AG09309 (cell line): Measurements from ENCODE around the gene CYTH1.

Experiments used
- DNase-seq: peaks from one replicate; pipeline ENCODE4 v3.0.0-alpha.2; 2010; ENCODE audit warnings: low read depth
- H3K4me3 ChIP-seq: 2 replicates; pipeline ENCODE4 v1.5.1; 2011; ENCODE audit warnings: mild to moderate bottlenecking, low read depth, low read length, moderate library complexity; ENCODE audit not compliant: control insufficient read depth
- TF ChIP-seq, protein P1 (sequence below): IDR thresholded peaks from 2 replicates; pipeline ENCODE4 v1.5.1; 2011; ENCODE audit warnings: mild to moderate bottlenecking, low read depth, low read length, inconsistent platforms; ENCODE audit not compliant: insufficient read depth, control insufficient read depth; ENCODE audit errors: missing control alignments

CYTH1 gene

DNA sequence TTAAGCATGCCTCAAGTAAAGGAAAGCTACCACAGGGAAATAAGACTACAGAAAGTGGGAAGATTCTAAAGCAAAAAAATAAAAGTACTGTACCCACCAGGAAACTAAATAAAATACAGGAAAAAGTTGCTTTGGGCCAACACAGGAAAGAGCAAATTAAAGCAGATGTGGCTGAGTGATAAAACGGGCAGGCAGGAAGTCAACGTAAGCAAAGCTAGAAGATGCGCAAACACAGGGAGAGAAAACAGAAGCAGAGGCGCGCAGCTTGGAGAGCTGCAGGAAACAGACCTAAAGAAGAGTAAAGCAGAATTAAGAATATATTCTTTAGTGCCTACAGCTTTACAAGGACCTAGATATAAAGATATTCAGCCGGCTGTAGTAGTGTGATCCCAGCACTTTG is 36.9 kb upstream of the CYTH1 start:
- no peak overlapping the region for H3K4me3 ChIP-seq
- TF ChIP-seq, protein P1, sequence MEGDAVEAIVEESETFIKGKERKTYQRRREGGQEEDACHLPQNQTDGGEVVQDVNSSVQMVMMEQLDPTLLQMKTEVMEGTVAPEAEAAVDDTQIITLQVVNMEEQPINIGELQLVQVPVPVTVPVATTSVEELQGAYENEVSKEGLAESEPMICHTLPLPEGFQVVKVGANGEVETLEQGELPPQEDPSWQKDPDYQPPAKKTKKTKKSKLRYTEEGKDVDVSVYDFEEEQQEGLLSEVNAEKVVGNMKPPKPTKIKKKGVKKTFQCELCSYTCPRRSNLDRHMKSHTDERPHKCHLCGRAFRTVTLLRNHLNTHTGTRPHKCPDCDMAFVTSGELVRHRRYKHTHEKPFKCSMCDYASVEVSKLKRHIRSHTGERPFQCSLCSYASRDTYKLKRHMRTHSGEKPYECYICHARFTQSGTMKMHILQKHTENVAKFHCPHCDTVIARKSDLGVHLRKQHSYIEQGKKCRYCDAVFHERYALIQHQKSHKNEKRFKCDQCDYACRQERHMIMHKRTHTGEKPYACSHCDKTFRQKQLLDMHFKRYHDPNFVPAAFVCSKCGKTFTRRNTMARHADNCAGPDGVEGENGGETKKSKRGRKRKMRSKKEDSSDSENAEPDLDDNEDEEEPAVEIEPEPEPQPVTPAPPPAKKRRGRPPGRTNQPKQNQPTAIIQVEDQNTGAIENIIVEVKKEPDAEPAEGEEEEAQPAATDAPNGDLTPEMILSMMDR = no peak
- DNase-seq = no peak

DNA sequence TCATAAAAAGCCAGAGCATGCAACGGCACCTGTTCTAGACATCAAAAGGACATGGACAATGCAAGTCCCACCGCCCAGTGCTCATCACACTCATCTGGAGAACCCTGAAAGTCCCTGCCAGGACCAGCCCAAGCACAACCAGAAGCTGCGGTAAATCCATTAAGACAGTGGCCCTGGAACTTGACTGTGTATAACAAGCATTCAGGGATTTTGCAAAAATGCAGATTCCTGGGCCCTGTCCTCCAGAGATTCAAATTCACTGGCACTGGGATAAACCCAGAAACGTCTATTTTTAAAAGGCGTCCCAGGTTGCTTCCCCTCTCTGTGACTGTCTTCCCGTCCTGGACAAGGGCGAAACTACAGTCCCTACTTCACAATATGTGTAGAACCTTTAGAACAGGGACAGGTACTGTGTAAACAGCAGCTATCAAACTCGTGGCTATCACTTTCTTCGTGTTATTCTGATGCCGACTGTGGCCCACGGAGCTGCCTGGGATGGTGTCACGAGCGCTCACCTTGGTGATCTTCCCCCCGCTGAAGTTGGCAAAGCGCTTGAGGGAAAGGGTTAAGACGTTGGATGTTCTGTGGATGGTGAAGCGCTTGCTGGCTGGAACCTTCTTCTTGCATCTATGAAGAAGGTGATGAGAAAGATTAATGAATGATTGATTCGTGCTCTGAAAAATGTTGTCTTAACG is 36.2 kb upstream of the CYTH1 start:
- H3K4me3 ChIP-seq = no peak overlapping the region
- DNase-seq = no peak
- TF ChIP-seq, protein P1 = no peak

DNA sequence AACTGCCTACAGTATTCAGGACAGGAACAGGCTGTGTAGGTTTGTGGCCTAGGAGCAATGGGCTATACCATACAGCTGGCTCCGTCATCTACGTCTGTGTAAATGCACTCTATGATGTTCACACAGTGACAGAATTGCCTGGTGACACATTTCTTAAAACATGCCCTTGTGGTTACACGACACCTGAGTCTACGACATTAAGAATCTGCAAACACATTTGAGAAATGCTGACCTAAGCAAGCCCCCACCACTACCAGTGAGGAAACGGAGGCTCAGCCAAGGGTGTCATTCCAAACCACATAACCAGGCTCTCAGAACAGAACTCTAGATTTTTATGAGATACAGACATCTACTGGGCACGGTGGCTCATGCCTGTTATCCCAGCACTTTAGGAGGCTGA is 35.0 kb upstream of the CYTH1 start:
- TF ChIP-seq, protein P1 = no peak
- DNase-seq = no peak
- no peak overlapping the region for H3K4me3 ChIP-seq

DNA sequence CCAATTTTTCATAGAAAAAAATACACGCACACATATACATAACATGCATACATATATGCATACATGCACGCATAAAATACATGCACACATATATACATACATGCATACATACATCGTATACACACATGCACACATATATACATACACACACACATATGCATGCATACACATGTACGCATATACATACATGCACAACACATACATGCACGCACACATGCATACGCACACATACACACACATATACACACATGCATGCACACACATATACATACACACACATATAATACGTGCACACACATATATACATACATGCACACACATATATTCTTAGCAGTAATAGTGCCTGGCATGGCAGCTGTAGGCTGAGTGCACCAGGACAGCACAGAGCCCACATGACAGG is 33.6 kb upstream of the CYTH1 start:
- no peak for DNase-seq
- no peak overlapping the region for H3K4me3 ChIP-seq
- TF ChIP-seq, protein P1 = no peak

- no peak for DNase-seq
- TF ChIP-seq, protein P1 = no peak
- H3K4me3 ChIP-seq = no peak overlapping the region
Observed at GRCh38 chr17:78812855-78813254, 30.8 kb upstream of the CYTH1 start.

DNA sequence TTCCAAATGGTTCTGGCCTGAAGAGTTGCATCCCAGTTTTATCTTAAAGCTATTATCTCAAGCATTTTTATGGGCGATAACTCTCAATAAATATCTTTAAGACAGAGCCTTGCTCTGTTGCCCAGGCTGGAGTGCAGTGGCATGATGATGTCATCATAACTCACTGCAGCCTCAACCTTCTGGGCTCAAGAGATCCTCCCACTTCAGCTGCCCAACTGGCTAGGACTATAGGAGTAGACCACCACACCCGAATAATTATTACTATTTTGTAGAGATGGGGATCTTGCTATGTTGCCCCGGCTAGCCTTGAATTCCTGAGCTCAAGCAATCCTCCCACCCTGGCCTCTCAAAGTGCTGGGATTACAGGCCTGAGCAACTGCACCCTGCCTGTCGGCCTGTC is 26.1 kb upstream of the CYTH1 start:
- DNase-seq = no peak
- no peak overlapping the region for H3K4me3 ChIP-seq
- TF ChIP-seq, protein P1 = no peak
